ENCODE data around the gene ARPIN. TPM values are rescaled to one million over a fixed set of nuclear protein-coding genes. Genes with fewer than 3 reads are reported as not detected.

Gene ARPIN
- total RNA-seq, 1 donor from 2014 or later: 20.4 TPM

DNA sequence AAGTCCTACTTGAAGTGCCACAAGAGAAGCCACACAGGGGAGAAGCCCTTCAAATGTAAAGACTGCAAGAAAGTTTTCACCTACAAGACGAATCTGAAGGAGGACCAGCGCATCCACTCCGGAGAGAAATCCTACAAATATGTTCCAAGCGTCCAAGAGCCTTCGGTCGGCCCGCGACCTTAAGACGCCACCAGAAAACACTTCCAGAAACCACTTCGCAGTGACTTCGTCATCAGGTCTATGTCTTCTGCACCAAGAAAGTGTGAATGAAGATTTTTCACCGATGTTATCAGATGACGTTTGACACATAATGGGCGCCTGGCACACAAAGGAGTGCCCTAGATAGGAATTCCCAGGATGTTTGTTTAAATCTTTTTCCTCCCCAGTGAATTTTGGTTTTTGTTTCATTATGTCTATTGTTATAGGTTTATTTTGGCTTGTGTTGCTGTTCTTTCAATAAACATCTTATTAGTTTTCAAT is 24.1 kb upstream of the ARPIN start:
- H3K4me1 Mint-ChIP-seq (ENCODE audit: low read depth): peaks cover 3% of the 10 kb centered on the region
- H3K4me3 Mint-ChIP-seq (ENCODE audit: low read depth): no peak overlapping the region
- no peak for DNase-seq (ENCODE audit: low spot score, unreplicated experiment)
- peaks cover 14% of the 10 kb centered on the region for H3K27me3 Mint-ChIP-seq
- TF ChIP-seq, protein P1, sequence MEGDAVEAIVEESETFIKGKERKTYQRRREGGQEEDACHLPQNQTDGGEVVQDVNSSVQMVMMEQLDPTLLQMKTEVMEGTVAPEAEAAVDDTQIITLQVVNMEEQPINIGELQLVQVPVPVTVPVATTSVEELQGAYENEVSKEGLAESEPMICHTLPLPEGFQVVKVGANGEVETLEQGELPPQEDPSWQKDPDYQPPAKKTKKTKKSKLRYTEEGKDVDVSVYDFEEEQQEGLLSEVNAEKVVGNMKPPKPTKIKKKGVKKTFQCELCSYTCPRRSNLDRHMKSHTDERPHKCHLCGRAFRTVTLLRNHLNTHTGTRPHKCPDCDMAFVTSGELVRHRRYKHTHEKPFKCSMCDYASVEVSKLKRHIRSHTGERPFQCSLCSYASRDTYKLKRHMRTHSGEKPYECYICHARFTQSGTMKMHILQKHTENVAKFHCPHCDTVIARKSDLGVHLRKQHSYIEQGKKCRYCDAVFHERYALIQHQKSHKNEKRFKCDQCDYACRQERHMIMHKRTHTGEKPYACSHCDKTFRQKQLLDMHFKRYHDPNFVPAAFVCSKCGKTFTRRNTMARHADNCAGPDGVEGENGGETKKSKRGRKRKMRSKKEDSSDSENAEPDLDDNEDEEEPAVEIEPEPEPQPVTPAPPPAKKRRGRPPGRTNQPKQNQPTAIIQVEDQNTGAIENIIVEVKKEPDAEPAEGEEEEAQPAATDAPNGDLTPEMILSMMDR (IDR thresholded peaks at IDR 0.05; ENCODE audit: unreplicated experiment): no peak
- no peak overlapping the region for H3K27ac Mint-ChIP-seq
- no peaks in the 10 kb centered on the region for H3K36me3 Mint-ChIP-seq (ENCODE audit: insufficient read depth)
- no peaks in the 10 kb centered on the region for H3K9me3 Mint-ChIP-seq (ENCODE audit: low read depth)

GRCh38 chr15:89936051-89936785 is 23.5 kb upstream of the ARPIN start:
- Mint-ChIP-seq H3K27ac (no peak overlapping the region), H3K36me3 (ENCODE audit: insufficient read depth) (no peaks in the 10 kb centered on the region), H3K4me3 (ENCODE audit: low read depth) (no peak overlapping the region), H3K27me3 (peaks cover 16% of the 10 kb centered on the region), H3K4me1 (ENCODE audit: low read depth) (peaks cover 3% of the 10 kb centered on the region), H3K9me3 (ENCODE audit: low read depth) (no peaks in the 10 kb centered on the region)
- DNase-seq (ENCODE audit: low spot score, unreplicated experiment): no peak
- TF ChIP-seq, protein P1 (IDR thresholded peaks at IDR 0.05; ENCODE audit: unreplicated experiment): no peak

DNA sequence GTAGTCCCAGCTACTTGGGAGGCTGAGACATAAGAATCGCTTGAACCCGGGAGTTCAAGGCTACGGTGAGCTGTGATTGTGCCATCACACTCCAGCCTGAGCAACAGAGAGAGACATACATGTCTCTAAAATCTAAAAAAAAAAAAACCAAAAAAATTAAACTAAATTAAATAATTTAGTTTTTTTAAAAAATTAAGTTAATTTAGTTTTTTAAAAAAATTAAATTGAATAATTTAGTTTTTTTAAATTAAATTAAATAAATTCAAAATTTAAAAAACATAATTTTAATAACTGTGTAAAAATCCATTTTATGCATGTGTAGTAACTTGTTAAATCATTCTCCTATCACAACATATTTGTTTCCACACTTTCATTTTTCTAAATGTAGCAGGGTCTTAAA is 20.1 kb upstream of the ARPIN start:
- H3K4me3 Mint-ChIP-seq (ENCODE audit: low read depth): no peak overlapping the region
- H3K9me3 Mint-ChIP-seq (ENCODE audit: low read depth): no peaks in the 10 kb centered on the region
- DNase-seq (ENCODE audit: low spot score, unreplicated experiment): no peak
- TF ChIP-seq, protein P1 (IDR thresholded peaks at IDR 0.05; ENCODE audit: unreplicated experiment): no peak
- H3K27me3 Mint-ChIP-seq: peaks cover 22% of the 10 kb centered on the region
- H3K4me1 Mint-ChIP-seq (ENCODE audit: low read depth): peaks cover 6% of the 10 kb centered on the region
- no peaks in the 10 kb centered on the region for H3K36me3 Mint-ChIP-seq (ENCODE audit: insufficient read depth)
- H3K27ac Mint-ChIP-seq: no peak overlapping the region

DNA sequence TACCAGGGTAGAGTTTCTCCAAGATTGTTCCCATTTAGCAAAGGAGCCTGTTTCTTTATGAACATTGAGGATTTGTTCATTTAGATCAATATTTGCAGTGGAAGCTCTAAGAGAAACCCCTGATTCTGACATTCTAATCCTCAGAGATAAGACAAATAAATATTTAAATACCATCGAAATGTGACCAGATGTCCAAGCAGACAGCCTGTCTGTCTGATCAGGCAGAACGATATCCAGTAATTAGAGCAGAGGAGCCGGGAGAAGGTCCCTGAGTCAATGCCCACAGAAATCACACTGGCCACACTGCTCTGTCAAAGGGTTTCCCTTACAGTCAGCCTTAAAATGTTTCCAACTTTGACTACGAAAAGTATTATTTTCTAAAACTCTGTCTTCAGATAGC is 15.7 kb upstream of the ARPIN start:
- Mint-ChIP-seq H3K27me3 (peaks cover 15% of the 10 kb centered on the region), H3K4me3 (ENCODE audit: low read depth) (no peak overlapping the region), H3K36me3 (ENCODE audit: insufficient read depth) (no peaks in the 10 kb centered on the region), H3K9me3 (ENCODE audit: low read depth) (no peaks in the 10 kb centered on the region), H3K27ac (no peak overlapping the region), H3K4me1 (ENCODE audit: low read depth) (peaks cover 4% of the 10 kb centered on the region)
- DNase-seq (ENCODE audit: low spot score, unreplicated experiment): no peak
- TF ChIP-seq, protein P1 (IDR thresholded peaks at IDR 0.05; ENCODE audit: unreplicated experiment): no peak

- TF ChIP-seq, protein P1 (IDR thresholded peaks at IDR 0.05; ENCODE audit: unreplicated experiment): no peak
- DNase-seq (ENCODE audit: low spot score, unreplicated experiment): no peak
- no peak overlapping the region for H3K4me3 Mint-ChIP-seq (ENCODE audit: low read depth)
- H3K27me3 Mint-ChIP-seq: peaks cover 5% of the 10 kb centered on the region
- H3K4me1 Mint-ChIP-seq (ENCODE audit: low read depth): peaks cover 4% of the 10 kb centered on the region
- no peak overlapping the region for H3K27ac Mint-ChIP-seq
- H3K9me3 Mint-ChIP-seq (ENCODE audit: low read depth): no peaks in the 10 kb centered on the region
- H3K36me3 Mint-ChIP-seq (ENCODE audit: insufficient read depth): no peaks in the 10 kb centered on the region
These were observed 13.4 kb upstream of the ARPIN start for GRCh38 chr15:89926158-89926557.
